HG03135 (cell line): Measurements from ENCODE around the gene ALCAM.
"Not testable (repeated sequence)": the region's sequence is repeated elsewhere in the genome, so short reads cannot be mapped to it uniquely, and the experiment has no call there.

Experiments used
- ATAC-seq: cut with Tn5 transposase; IDR thresholded peaks from one replicate; pipeline ENCODE4 v1.9.1; 2021; ENCODE audit warnings: mild to moderate bottlenecking, moderate library complexity; ENCODE audit not compliant: unreplicated experiment

Gene ALCAM

GRCh38 chr3:105564546-105565288 is 198.0 kb downstream of the ALCAM start:
- ATAC-seq: no peak

GRCh38 chr3:105571005-105571404 is 204.3 kb downstream of the ALCAM start:
- no peak for ATAC-seq

GRCh38 chr3:105572501-105572900 is 205.8 kb downstream of the ALCAM start:
- ATAC-seq: no peak

GRCh38 chr3:105579439-105579838 is 212.7 kb downstream of the ALCAM start:
- ATAC-seq: no peak

- no peak for ATAC-seq
Observed at GRCh38 chr3:105580296-105580965, 213.7 kb downstream of the ALCAM start.

GRCh38 chr3:105582015-105582414 is 215.3 kb downstream of the ALCAM start:
- no peak for ATAC-seq

GRCh38 chr3:105584003-105584790 is 217.5 kb downstream of the ALCAM start:
- no peak for ATAC-seq

GRCh38 chr3:105593315-105593714 is 226.6 kb downstream of the ALCAM start:
- no peak for ATAC-seq

GRCh38 chr3:105594219-105594618 is 227.5 kb downstream of the ALCAM start:
- ATAC-seq: no peak

GRCh38 chr3:105598042-105598796 is 231.5 kb downstream of the ALCAM start:
- no peak for ATAC-seq

- ATAC-seq: no peak
Observed at GRCh38 chr3:105599350-105599749, 232.6 kb downstream of the ALCAM start.

GRCh38 chr3:105601756-105602155 is 235.0 kb downstream of the ALCAM start:
- ATAC-seq: not testable (repeated sequence)

- ATAC-seq: not testable (repeated sequence)
Observed at GRCh38 chr3:105602286-105602685, 235.6 kb downstream of the ALCAM start.

- not testable (repeated sequence) for ATAC-seq
Observed at GRCh38 chr3:105603516-105603915, 236.8 kb downstream of the ALCAM start.

GRCh38 chr3:105606016-105606415 is 239.3 kb downstream of the ALCAM start:
- no peak for ATAC-seq

- no peak for ATAC-seq
Observed at GRCh38 chr3:105608623-105609022, 241.9 kb downstream of the ALCAM start.

- ATAC-seq: no peak
Observed at GRCh38 chr3:105610473-105610872, 243.8 kb downstream of the ALCAM start.

- ATAC-seq: no peak
Observed at GRCh38 chr3:105611304-105612192, 244.8 kb downstream of the ALCAM start.

GRCh38 chr3:105613120-105613519 is 246.4 kb downstream of the ALCAM start:
- no peak for ATAC-seq
